IPS-NIHi7 (cell line): ENCODE results near the gene UCK1.
"Not testable (repeated sequence)": the region's sequence is repeated elsewhere in the genome, so short reads cannot be mapped to it uniquely, and the experiment has no call there.

ENCODE experiments used
- DNase-seq: peaks from one replicate; pipeline ENCODE4 v3.0.0; 2012; ENCODE audit warnings: mixed read lengths; ENCODE audit errors: extremely low spot score

The UCK1 gene

GRCh38 chr9:131523451-131524435, 7.3 kb downstream of the UCK1 start:
- DNase-seq: no peak

- DNase-seq: no peak
These were observed 8.0 kb downstream of the UCK1 start for GRCh38 chr9:131523086-131523388.

- DNase-seq: no peak
These were observed 8.6 kb downstream of the UCK1 start for GRCh38 chr9:131522257-131523085.

GRCh38 chr9:131521822-131522221, 9.2 kb downstream of the UCK1 start:
- no peak for DNase-seq

GRCh38 chr9:131521203-131521602, 9.9 kb downstream of the UCK1 start:
- DNase-seq: no peak

GRCh38 chr9:131520503-131520902, 10.6 kb downstream of the UCK1 start:
- no peak for DNase-seq

GRCh38 chr9:131518553-131518952, 12.5 kb downstream of the UCK1 start:
- no peak for DNase-seq

- no peak for DNase-seq
These were observed 13.3 kb downstream of the UCK1 start for GRCh38 chr9:131517761-131518190.

- DNase-seq: no peak
These were observed 14.1 kb downstream of the UCK1 start for GRCh38 chr9:131516930-131517329.

GRCh38 chr9:131516100-131516499, 15.0 kb downstream of the UCK1 start:
- no peak for DNase-seq

GRCh38 chr9:131515559-131516031, 15.5 kb downstream of the UCK1 start:
- DNase-seq: not testable (repeated sequence)

- no peak for DNase-seq
These were observed 17.9 kb downstream of the UCK1 start for GRCh38 chr9:131513177-131513576.

- no peak for DNase-seq
These were observed 19.2 kb downstream of the UCK1 start for GRCh38 chr9:131511880-131512279.

- DNase-seq: no peak
These were observed 19.6 kb downstream of the UCK1 start for GRCh38 chr9:131511416-131511815.

GRCh38 chr9:131505012-131505411, 26.1 kb downstream of the UCK1 start:
- no peak for DNase-seq

GRCh38 chr9:131503626-131504465, 27.2 kb downstream of the UCK1 start:
- peak; percentile 48 for DNase-seq

GRCh38 chr9:131502781-131503625, 28.1 kb downstream of the UCK1 start, which contains the start of gene POMT1:
Gene POMT1 (plus strand): TSS chr9:131502918. CDS start chr9:131504219, 1,301 bp downstream.
- DNase-seq: peak; percentile 99

GRCh38 chr9:131500939-131501541, 30.0 kb downstream of the UCK1 start:
- no peak for DNase-seq

- DNase-seq: no peak
These were observed 30.7 kb downstream of the UCK1 start for GRCh38 chr9:131500377-131500776.

GRCh38 chr9:131499254-131499767, 31.8 kb downstream of the UCK1 start:
- no peak for DNase-seq
